ENCODE results near the gene SMAD3.

Gene SMAD3

DNA sequence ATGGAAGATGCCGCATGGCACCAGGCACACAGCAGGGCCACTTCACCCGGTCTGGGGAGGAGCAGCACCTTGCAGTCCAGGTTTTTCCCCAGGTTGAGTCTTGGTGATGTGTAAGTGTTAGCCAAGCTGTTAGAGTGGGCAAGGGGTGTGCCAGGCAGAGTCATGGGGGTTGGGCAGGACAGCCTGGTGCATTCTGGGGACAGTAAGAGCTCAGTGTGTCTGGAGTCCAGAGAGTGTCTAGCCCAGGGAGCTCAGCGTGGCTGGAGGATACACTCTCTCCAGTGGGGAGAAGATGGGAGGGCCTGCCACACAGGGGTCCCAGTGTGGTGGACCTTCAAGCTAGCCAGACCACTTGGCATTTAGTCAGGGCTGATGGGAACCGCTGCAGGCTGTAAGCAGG is 101.7 kb downstream of the SMAD3 start:
- no peak for DNase-seq

DNA sequence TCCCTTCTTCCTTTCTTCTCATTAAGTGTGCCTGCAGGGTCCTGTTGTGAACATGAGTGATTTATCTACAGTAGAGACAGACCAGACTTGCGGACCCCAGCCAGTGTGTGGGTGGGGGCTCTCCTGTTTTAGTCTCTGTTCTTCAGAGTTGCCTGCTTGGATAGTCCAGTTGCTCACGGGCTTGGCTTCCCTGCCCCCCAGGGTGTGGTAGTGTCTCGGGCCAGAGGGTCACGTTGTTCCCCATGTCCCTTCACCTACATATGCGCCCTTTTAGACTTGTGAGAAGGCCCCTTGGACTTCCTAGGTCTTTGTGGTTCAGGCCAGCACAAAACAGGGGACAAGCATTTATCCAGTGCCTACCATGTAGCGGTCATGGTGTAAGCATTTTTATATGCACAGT is 103.3 kb downstream of the SMAD3 start:
- DNase-seq: no peak

DNA sequence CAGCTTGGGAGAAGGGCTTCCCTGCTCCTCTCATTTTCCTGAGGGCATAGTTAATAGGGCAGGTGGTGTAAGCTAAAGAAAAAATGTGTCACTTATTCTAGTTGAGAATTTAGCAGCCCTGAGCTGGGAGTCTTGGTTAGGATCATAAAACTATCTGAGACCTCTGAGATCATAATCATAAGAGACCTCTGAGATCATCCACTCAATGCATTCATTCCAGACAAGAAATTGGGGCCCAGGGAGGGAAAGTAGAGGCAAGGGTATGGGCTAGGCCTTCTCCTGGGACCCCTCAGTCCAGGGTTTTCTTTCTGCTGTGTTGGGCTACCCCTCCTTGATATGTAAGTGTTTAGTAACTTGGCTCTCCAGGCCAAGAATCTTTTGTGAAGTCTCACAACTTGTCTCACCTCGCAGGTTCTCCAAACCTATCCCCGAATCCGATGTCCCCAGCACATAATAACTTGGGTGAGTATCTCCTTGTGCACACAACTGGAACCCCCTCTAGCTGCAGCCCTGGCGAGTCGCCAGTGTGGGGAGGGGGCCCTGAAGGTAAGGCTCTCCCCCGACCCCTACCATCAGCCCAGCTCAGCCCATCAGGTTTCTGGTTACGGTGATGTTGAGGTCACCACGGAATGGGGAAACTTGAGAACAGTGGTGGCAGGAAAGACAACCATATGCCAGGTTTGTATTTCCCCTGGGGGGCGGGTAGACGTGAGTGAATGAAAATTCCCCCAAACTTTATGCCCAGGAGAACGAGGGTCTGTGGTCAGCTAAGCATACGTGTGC is 104.9 kb downstream of the SMAD3 start:
- DNase-seq: no peak

DNA sequence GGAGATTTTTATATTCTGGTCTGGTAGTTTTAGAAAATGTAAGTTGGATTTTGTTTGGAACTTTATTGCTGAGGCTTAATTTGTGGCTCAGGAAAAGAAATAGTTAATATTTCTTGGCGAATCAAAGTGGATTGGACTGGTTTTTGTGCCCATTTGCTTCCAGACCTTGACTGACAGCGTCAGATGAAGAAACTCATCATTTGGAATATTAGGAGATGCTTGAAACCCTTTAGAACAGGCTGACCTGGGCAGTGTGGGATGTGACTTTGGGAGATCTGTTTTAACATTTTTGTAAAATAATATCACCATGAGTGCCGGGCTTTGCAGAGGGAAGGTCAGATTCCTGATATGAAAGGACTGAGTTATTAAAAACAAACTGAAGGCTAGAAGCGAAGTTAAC is 106.1 kb downstream of the SMAD3 start:
- no peak for DNase-seq

DNA sequence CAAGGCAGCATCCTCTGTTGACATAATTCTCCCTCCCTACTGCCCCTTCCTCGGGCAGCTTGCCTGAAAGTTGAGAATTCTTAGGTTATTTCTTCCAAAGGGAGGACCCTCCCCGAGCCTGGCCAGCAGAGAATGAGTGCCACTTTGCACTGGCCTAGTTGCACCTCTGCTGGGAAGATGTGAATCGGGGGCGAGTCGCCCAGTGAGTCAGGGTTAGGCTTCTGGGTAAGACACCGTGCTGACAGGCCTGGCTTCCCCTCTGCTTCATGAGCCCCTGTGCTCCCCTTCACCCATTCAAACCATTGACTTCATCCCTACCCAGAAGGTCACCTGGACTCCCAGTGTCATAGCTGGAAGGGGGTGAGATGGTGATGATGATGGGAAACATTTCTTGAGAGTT is 106.8 kb downstream of the SMAD3 start:
- no peak for DNase-seq

DNA sequence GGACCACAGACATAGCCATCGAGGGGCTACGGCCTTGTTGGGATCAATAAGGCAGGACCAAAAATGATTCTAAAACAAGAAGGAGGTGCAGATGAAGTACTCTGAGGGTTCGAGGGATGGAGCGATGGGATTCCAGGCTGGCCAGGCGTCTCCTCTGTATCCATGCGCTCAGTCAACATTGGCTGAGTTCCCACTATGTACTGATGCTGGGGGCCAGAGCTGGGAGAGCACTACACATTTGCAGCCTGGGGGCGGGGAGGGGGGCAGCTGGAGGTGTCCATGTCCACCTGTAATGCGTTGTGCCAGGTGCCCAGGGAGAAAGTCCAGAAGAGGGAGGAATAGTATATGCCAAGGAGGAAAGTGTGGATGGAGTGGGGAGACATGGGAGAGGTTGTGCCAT is 107.6 kb downstream of the SMAD3 start:
- DNase-seq: no peak

DNA sequence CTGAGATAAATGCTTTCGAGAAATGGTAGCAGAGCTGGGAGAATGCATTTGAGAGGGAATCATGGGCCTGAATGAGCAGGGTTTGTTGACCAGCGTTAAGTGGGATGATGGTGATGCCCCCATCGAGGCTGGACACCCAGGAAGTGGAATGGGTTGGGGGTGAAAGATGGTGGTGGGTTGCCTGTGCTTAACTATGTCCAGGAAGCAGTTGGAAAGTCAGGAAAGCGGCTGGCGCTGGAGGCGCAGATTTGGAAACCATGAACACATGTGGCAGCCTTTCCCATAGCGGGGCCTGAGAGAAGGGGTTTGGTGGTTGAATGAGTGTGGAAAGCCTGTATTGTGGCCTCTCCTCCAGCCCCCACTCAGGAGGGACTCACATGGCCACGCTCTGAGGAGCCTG is 108.4 kb downstream of the SMAD3 start:
- no peak for DNase-seq

DNA sequence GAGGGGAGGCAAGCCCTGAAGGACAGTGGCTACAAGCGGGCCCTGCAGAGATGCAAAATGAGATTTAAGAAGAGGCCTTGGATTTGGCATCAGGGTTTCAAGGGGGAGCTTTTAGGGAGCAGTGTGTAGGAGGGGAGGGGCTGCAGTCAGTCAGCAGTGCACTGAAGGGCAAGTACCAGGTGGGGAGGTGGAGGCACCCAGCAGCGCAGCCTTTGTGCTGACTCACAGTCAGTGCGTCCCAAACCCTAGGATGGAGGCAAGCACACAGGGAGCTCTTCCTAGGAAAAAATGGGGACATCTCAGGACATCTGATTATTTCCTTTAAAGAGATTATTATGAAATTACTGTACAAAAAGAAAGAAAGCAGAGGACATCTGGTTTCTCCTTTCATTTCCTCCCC is 109.0 kb downstream of the SMAD3 start:
- DNase-seq: no peak

DNA sequence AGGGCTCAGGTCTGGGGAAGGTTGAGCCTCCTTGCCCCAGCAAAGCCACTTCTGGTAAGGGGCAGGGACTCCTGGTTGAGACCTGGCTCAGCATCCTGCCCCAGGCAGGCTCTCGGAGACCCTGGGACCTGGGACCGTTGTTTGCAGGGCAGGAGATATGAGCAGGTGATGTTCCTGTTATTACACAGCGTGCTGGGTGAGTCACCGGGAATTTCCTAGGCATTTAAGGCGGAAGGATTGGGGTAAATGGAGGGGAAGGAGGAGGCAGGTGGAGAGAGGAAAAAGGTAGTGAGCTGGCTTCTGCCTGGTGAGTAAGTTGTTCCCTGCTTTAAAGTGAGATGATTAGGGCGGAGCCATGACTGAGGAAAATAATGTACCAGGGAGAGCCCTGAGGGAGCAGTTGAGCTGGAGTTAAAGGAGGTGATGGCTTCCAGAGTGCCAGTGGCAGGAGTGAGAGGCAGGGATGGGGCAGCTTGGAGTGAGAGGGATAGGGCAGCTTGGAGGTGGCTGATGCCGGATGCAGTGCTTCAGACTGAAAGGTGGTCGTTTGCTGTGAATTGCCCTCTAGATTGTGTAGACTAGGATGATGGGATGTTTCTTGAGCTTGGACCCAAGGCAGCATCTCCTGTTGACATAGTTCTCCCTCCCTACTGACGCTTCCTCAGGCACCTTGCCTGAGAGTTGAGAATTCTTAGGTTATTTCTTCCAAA is 109.6 kb downstream of the SMAD3 start:
- no peak for DNase-seq

DNA sequence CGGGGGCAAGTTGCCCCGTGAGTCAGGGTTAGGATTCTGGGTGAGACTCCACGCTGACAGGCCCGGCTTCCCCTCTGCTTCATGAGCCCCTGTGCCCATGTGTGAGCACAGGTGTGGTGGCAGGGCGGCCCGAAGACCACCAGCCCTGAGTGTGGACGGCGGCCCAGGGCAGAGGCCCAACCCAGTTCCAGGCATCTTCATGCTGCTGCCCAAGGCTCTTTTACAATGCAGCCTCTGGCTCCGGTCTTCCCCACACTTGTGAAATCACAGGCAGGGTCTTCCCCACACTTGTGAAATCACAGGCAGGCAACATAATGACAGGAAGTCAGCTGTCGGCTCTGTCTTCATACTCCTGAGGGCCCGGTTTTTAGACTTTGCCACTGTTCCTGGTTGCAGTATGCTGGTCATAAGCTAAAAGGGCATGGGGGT is 110.3 kb downstream of the SMAD3 start:
- DNase-seq: peak; percentile 79

DNA sequence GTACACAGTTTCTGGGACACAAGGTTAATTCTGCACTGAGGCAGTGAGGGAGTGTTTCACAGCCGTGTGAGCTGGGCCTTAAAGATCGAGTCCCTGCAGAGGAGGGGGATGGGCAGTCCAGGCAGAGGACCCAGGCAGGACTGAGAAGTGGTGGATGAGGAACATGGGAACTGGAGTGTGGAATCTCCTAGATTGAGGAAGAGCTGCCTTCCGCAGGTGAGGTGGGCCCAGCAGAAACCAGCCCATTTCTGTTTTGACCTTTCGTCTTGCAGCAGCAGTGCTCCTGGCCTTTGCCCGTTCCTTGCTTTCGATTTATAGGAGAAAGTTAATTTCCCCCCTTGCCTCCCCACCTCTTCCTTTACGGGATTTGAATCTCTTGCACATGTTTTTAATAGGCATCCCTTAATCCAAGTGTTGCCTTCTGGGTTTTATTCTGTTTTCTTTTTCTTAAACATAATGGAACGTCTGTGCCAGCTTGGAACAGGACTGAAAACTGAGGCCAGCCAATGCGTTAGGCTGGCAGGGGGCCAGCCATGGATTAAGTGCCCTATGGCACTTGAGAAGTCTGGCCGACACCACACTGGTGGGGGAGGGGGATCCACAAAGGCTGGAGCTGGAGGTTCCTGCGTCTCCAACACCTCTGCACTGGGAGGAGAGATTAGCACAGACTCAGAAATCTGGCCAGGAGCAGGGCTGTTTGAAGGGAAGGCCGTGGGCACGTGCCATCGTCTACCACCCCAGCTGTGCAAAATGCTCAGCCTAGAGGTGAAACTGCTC is 111.0 kb downstream of the SMAD3 start:
- DNase-seq: no peak

DNA sequence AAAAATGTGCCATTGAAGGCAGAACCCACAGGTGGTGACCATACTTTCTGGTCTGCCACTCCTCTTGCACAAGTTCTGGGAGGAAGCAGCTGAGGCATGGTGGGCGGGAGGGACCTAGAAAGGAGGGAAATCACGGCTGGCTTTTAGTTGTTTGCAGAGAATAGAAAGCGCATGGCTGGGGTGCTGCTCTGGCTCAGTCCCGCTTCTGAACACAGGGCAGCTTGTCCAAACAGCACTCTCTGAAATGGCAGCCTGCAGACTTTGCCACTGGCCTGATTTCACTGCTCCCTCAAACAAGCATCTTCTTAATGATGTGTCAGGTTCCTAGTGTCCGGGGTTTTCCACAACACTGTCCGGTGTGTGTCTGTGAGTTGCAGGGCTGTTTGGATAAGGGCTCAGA is 112.3 kb downstream of the SMAD3 start:
- DNase-seq: peak; percentile 27

DNA sequence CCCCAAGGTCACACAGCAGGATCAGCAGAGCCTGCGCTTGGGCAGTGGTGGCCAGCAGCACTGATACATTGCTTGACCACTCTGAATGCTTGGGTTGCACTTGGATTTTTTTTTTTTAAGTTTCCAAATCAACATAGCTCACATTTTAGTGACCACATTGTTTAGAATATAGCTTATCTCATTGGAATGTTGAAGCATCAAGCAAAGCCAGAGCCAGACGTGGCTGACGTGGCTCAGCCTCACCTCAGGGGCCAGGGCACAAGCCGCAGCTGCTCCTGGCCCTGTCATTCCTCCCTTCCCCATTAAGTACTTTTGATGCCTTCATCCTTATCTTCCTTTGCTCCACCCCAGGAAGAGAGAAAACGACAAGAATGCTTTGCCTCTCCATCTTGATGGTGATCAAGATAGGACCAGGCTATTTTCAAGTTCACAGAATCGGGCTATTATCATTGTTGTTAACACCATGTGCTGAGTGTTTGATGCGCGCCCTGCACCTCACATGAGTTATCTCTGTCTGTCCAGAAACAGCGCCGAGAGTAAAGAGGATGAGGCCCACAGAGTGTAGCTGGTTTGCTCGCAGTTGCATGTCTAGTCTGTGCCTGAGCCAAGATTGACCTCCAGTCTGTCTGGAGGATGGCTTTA is 113.3 kb downstream of the SMAD3 start:
- DNase-seq: no peak

DNA sequence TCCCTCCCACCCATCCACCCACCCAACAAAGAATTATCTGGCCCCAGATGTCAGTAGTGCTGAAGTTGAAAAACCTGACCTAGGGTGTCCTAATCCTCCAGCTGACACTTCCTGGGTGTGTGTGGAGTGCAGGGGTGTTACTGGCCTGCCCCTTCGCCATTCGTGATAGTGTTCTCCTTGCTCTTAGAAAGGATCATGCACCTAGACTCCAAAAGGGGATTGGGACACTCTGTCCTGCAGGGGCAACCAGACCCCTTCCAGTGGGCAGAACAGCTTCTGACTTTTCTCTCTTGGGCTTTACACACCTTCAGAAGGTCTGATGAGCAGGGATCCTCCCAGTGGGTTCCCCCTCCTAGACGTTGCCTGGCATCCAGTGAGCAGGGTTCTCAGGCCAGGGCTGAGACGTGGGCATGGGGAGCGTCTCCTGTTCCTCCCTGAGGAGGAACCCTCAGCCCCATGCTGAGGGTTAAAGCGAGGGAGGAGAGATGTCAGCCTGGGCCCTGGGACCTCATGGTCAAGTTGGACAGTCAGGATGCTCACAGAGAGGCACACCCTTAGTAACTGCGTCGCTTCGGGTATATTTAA is 114.1 kb downstream of the SMAD3 start:
- no peak for DNase-seq

DNA sequence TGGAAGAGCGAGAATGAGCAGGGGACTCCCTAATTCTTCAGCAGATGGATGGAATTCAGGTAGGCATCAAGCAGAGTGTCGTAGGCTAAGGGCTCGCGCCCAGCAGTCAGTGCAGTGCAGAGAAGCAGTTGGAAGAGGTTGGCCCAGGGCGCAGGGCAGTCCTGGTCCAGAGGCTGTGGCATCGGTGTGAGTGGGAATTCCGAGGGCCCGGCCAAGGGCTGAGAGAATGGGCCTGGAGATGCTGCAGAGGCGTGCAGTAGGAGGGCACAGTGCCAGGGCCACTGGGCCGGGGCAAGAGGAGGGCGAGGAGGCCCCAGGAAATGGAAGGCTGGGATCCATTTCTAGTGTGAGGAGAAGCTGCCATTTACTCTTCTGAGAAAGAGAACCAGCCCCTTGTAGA is 114.6 kb downstream of the SMAD3 start:
- no peak for DNase-seq

DNA sequence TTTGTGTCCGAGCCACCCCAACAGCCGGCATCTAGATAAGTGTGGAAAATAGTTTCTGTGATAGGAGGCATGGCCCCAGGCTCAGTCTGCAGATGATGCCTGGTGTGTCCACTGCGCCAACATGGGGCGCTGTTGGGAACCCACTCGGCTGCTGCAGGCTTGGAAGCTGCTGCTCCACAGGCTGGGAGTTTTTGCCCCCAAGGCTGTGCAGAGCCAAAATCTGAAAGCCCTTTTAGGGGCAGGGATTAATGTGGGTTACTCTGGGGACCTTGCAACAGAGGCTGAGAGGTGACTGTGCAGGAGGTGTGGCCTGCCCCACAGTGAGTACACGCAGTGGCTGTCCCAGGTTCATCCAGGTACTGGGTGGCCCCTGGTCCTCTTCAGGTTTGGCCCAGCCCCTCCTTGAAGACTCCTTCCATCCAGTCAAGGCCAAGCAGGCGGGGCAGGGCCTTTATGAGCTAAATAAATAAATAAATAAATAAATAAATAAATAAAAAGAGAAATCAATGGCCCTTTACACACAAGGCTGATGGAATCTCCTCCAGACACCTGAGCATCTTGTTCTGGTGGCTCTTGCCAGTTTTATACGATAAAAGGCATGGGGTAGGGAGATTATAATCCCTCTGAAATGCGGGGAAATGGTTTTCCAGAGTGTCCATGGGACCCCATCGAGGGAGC is 115.3 kb downstream of the SMAD3 start:
- DNase-seq: no peak

DNA sequence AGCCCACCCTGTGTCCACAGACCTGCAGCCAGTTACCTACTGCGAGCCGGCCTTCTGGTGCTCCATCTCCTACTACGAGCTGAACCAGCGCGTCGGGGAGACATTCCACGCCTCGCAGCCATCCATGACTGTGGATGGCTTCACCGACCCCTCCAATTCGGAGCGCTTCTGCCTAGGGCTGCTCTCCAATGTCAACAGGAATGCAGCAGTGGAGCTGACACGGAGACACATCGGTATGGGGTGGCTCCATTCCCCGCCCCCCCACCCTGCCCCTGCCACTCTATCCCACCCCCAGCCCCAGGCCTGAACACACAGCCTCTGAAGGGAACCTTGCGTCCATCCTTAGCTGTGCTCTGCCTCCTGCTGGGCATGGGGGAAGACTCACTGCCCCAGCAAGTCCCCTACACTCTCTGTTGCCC is 115.8 kb downstream of the SMAD3 start:
- no peak for DNase-seq

DNA sequence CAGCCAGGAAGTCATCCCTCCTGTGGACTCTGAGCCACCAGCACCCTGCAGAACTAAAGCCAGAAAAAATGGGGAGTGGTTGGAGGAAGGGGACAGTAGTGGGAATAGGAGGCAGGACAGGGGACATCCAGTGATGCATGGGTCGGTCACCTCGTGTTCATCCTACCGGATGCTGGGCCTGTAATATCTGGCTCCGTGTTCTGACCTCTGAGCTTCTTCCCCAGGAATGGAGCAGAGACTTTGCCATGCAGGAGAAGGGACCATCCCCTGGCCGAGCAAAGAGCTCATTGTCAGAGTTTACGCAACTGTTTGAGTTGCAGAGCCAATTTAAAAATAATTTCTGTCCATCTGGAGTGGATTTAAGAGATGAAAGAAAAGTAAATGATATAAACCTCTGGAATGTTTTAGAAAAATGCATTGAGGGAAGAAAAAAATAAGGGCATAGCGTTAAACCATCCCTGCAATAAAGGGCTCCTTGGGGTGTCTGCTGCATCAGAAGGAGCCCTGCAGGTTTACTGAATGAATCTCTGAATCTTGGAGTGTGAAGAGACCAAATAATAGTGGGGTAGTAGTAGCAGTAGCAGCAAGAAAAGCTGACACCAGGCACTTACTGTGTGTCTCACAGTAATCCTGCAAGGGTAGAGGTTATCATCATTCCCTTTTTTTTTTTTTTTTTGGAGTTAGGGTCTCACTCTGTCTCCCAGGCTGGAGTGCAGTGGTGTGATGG is 118.2 kb downstream of the SMAD3 start:
- no peak for DNase-seq

DNA sequence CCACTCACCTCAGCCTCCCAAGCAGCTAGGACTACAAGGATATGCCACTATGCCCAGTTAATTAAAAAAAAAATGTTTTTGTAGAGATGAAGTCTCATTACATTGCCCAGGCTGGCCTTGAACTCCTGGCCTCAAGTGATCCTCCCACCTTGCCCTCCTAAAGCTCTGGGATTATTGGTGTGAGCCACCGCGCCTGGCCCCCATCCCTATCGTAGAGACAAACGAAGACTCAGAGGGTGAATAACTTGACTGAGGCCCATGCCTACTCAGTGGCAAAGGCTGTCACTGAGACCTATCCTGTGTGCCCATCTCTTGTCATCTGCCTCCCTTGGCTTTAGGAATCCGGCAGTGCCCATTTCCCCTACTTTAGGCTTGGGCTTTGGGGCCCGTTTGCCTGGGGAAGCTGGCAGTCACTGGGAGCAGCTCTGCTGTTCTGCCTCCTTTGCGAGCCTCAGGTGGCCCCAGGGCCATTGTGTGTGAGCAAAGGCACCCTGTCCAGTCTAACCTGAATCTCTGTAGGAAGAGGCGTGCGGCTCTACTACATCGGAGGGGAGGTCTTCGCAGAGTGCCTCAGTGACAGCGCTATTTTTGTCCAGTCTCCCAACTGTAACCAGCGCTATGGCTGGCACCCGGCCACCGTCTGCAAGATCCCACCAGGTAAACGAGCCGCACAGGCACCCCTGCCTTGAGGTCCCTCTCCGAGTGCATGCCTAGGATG is 119.0 kb downstream of the SMAD3 start:
- no peak for DNase-seq

DNA sequence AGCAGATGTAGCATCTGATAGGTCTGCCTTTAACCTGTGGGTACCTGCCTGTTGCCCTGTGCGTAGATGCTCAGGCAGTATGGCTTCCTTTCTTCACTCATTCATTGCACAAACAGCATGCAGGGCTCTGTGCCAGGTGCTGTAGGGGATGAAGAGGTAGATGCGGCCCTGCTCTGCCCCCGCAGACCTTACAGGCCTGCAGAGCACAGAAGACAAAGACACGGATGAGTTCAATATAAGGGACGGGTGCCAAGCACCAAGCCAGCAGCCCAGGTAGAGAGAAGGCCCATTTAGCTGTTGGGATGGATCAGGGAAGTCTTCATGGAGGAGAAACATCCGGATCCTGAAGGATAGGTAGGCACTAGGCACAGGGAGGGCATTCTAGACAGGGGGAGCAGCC is 119.6 kb downstream of the SMAD3 start:
- DNase-seq: no peak

Data from MV-4-11 (cell line).